ENCODE results near the gene ADORA1. TPM values are rescaled to one million over a fixed set of nuclear protein-coding genes. Genes with fewer than 3 reads are reported as not detected.
A peak's percentile ranks its signal among the peaks of the same experiment; 100 is the strongest.

Gene ADORA1
- total RNA-seq, 3 donors from 2014 or later, result 0.53 to 1.3 (median 0.78) TPM

- no peak for ATAC-seq
- H3K36me3 ChIP-seq (ENCODE audit: low read depth), result no peaks in the 10 kb centered on the region
- peaks cover 3% of the 10 kb centered on the region for H3K4me1 ChIP-seq (ENCODE audit: low read depth)
- H3K4me3 ChIP-seq, result no peak overlapping the region
- TF ChIP-seq, protein P1, sequence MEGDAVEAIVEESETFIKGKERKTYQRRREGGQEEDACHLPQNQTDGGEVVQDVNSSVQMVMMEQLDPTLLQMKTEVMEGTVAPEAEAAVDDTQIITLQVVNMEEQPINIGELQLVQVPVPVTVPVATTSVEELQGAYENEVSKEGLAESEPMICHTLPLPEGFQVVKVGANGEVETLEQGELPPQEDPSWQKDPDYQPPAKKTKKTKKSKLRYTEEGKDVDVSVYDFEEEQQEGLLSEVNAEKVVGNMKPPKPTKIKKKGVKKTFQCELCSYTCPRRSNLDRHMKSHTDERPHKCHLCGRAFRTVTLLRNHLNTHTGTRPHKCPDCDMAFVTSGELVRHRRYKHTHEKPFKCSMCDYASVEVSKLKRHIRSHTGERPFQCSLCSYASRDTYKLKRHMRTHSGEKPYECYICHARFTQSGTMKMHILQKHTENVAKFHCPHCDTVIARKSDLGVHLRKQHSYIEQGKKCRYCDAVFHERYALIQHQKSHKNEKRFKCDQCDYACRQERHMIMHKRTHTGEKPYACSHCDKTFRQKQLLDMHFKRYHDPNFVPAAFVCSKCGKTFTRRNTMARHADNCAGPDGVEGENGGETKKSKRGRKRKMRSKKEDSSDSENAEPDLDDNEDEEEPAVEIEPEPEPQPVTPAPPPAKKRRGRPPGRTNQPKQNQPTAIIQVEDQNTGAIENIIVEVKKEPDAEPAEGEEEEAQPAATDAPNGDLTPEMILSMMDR (IDR thresholded peaks at IDR 0.05), result no peak
- intact Hi-C loops (cut with DNase I, micrococcal nuclease), result no loop called here
- no peaks in the 10 kb centered on the region for H3K9me3 ChIP-seq
- DNase-seq, result no peak
These were observed 56.9 kb downstream of the ADORA1 start for GRCh38 chr1:203184467-203184866.

DNA sequence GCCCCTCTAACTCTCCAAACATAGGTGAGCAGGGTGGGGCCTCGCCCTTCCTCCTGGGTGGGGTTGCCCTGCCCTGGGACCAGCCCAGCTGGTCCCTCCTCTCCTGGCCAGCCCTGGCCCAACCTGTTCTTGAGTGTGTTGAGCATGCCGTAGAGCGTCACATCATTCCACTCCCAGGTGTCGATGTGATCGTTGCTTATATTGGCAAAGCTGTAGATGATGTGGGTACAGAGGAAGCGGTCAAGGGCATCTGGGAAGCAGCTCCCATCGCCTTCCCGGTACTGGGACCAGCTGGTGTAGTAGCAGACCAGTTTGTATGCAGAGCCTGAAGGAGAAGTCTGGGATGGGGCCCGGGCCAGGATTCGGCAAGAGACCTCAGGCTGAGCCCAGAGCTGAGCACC, 57.5 kb downstream of the ADORA1 start:
- Histone ChIP-seq H3K4me3 (no peak overlapping the region), H3K4me1 (ENCODE audit: low read depth) (peaks cover 3% of the 10 kb centered on the region), H3K36me3 (ENCODE audit: low read depth) (no peaks in the 10 kb centered on the region), H3K9me3 (no peaks in the 10 kb centered on the region)
- intact Hi-C loops (cut with DNase I, micrococcal nuclease), result no loop called here
- ATAC-seq (no peak), DNase-seq (no peak)
- TF ChIP-seq, protein P1 (IDR thresholded peaks at IDR 0.05), result no peak

- H3K9me3 ChIP-seq, result no peaks in the 10 kb centered on the region
- H3K4me1 ChIP-seq (ENCODE audit: low read depth), result peaks cover 3% of the 10 kb centered on the region
- no peak overlapping the region for H3K4me3 ChIP-seq
- no peaks in the 10 kb centered on the region for H3K36me3 ChIP-seq (ENCODE audit: low read depth)
- ATAC-seq, result no peak
- TF ChIP-seq, protein P1 (IDR thresholded peaks at IDR 0.05), result no peak
- no peak for DNase-seq
- intact Hi-C loops (cut with DNase I, micrococcal nuclease), result no loop called here
These were observed 58.1 kb downstream of the ADORA1 start for GRCh38 chr1:203185585-203185984.

GRCh38 chr1:203186091-203186445, 58.5 kb downstream of the ADORA1 start:
- H3K4me1 ChIP-seq (ENCODE audit: low read depth), result peaks cover 3% of the 10 kb centered on the region
- intact Hi-C loops (cut with DNase I, micrococcal nuclease), result no loop called here
- ATAC-seq (no peak), DNase-seq (no peak)
- no peak overlapping the region for H3K4me3 ChIP-seq
- no peaks in the 10 kb centered on the region for H3K9me3 ChIP-seq
- H3K36me3 ChIP-seq (ENCODE audit: low read depth), result no peaks in the 10 kb centered on the region
- TF ChIP-seq, protein P1 (IDR thresholded peaks at IDR 0.05), result no peak

- intact Hi-C loops (cut with DNase I, micrococcal nuclease), result no loop called here
- ATAC-seq, result peak; percentile 36
- no peak within 1 kb of the TSS for H3K4me3 ChIP-seq
- no peaks in the 10 kb centered on the region for H3K9me3 ChIP-seq
- H3K36me3 ChIP-seq (ENCODE audit: low read depth), result no peaks in the 10 kb centered on the region
- TF ChIP-seq, protein P1 (IDR thresholded peaks at IDR 0.05), result no peak
- H3K4me1 ChIP-seq (ENCODE audit: low read depth), result peaks cover 3% of the 10 kb centered on the region
- no peak for DNase-seq
These were observed 59.1 kb downstream of the ADORA1 start, which contains the start of gene CHI3L1 for GRCh38 chr1:203186446-203187303. CHI3L1 (minus strand) TSS chr1:203186704; CDS start chr1:203186623, 81 bp downstream.
